HG03469 (cell line): ENCODE measurements around the gene RANGRF.

Experiments used
- ATAC-seq: cut with Tn5 transposase; IDR thresholded peaks from one replicate; pipeline ENCODE4 v1.9.1; 2021; ENCODE audit warnings: mild to moderate bottlenecking, moderate library complexity, moderate number of reproducible peaks; ENCODE audit not compliant: unreplicated experiment

RANGRF gene

GRCh38 chr17:8312726-8313600 lies 24.5 kb downstream of the RANGRF start:
- ATAC-seq, result no peak

- no peak for ATAC-seq
Measured at GRCh38 chr17:8314797-8315763, 26.6 kb downstream of the RANGRF start.

- no peak for ATAC-seq
Measured at GRCh38 chr17:8315764-8316217, 27.3 kb downstream of the RANGRF start.

- ATAC-seq, result no peak
Measured at GRCh38 chr17:8318010-8318935, 29.8 kb downstream of the RANGRF start.

- no peak for ATAC-seq
Measured at GRCh38 chr17:8320262-8320661, 31.8 kb downstream of the RANGRF start.

- ATAC-seq, result no peak
Measured at GRCh38 chr17:8320990-8321389, 32.5 kb downstream of the RANGRF start.

GRCh38 chr17:8322061-8322460 lies 33.6 kb downstream of the RANGRF start:
- no peak for ATAC-seq

GRCh38 chr17:8324132-8324531 lies 35.7 kb downstream of the RANGRF start:
- no peak for ATAC-seq

- ATAC-seq, result no peak
Measured at GRCh38 chr17:8324923-8325322, 36.5 kb downstream of the RANGRF start.

- no peak for ATAC-seq
Measured at GRCh38 chr17:8326511-8327302, 38.2 kb downstream of the RANGRF start.

GRCh38 chr17:8327303-8327649 lies 38.8 kb downstream of the RANGRF start:
- ATAC-seq, result no peak

- ATAC-seq, result no peak
Measured at GRCh38 chr17:8332128-8332527, 43.7 kb downstream of the RANGRF start.

- no peak for ATAC-seq
Measured at GRCh38 chr17:8332688-8333087, 44.2 kb downstream of the RANGRF start.

GRCh38 chr17:8333281-8333680 lies 44.8 kb downstream of the RANGRF start:
- ATAC-seq, result no peak

- ATAC-seq, result no peak
Measured at GRCh38 chr17:8337802-8338752, 49.6 kb downstream of the RANGRF start.

GRCh38 chr17:8338753-8339140 lies 50.3 kb downstream of the RANGRF start:
- ATAC-seq, result no peak

GRCh38 chr17:8339540-8339939 lies 51.1 kb downstream of the RANGRF start, which contains the start of gene ODF4:
Gene ODF4, plus strand, starts transcription at chr17:8339840. Its CDS starts 212 bp downstream, at chr17:8340052.
- ATAC-seq, result no peak
